A673 (cell line): ENCODE measurements around the gene ABHD16B.

ENCODE experiments used
- EZH2 ChIP-seq: fragments of 200-600 bp; sonication (generic); IDR thresholded peaks from 2 replicates; pipeline ENCODE4 v1.6.1; 2017; ENCODE audit warnings: borderline replicate concordance, low read depth, mild to moderate bottlenecking, mixed read lengths, antibody characterized with exemption, low read length; ENCODE audit not compliant: poor library complexity, severe bottlenecking
- TF ChIP-seq, protein P1 (sequence below): fragments of 300-800, 200-600 bp; sonication (generic); conservative IDR thresholded peaks from 2 replicates; pipeline ENCODE4 v1.5.1; 2017; ENCODE audit warnings: low read depth, mild to moderate bottlenecking, antibody characterized with exemption, low read length, moderate library complexity, mixed read lengths

- TF ChIP-seq, protein P1, sequence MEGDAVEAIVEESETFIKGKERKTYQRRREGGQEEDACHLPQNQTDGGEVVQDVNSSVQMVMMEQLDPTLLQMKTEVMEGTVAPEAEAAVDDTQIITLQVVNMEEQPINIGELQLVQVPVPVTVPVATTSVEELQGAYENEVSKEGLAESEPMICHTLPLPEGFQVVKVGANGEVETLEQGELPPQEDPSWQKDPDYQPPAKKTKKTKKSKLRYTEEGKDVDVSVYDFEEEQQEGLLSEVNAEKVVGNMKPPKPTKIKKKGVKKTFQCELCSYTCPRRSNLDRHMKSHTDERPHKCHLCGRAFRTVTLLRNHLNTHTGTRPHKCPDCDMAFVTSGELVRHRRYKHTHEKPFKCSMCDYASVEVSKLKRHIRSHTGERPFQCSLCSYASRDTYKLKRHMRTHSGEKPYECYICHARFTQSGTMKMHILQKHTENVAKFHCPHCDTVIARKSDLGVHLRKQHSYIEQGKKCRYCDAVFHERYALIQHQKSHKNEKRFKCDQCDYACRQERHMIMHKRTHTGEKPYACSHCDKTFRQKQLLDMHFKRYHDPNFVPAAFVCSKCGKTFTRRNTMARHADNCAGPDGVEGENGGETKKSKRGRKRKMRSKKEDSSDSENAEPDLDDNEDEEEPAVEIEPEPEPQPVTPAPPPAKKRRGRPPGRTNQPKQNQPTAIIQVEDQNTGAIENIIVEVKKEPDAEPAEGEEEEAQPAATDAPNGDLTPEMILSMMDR: no peak
- TF ChIP-seq EZH2: no peak
Observed at GRCh38 chr20:63846128-63846771, 15.0 kb upstream of the ABHD16B start.
